ENCODE results near the gene TESK1. TPM values are rescaled to one million over a fixed set of nuclear protein-coding genes. Genes with fewer than 3 reads are reported as not detected.

The TESK1 gene
- total and polyA plus RNA-seq, 2 of the 4 experiments (the other 2 are of a cell fraction) = 3.4 to 21.0 TPM

- no peak overlapping the region for H3K27ac ChIP-seq (ENCODE audit: insufficient read depth, low read length)
- no peak overlapping the region for H2BK120ac ChIP-seq (ENCODE audit: low read depth, low read length)
- no peak overlapping the region for H3K4ac ChIP-seq (ENCODE audit: low read depth, low read length)
- H3K9me1 ChIP-seq (ENCODE audit: insufficient read depth, low read length) = peaks cover 6% of the 10 kb centered on the region; the same call in 1 of the 2 replicates
- TF ChIP-seq MAFK (IDR thresholded peaks at IDR 0.05; ENCODE audit: low read depth, low read length) = no peak
- no peak for TF ChIP-seq CEBPB (IDR thresholded peaks at IDR 0.05; ENCODE audit: low read depth, low read length)
- no peak for TF ChIP-seq RFX5 (IDR thresholded peaks at IDR 0.05; ENCODE audit: low read depth, low read length)
- TF ChIP-seq BHLHE40 (IDR thresholded peaks at IDR 0.05; ENCODE audit: low read depth, low read length) = no peak
- TF ChIP-seq FOS (IDR thresholded peaks at IDR 0.05; ENCODE audit: low read depth, low read length) = no peak
- no peak for TF ChIP-seq RAD21 (IDR thresholded peaks at IDR 0.05; ENCODE audit: low read length)
- TF ChIP-seq MXI1 (IDR thresholded peaks at IDR 0.05; ENCODE audit: borderline replicate concordance, low read depth, low read length) = no peak
- TF ChIP-seq CHD1 (IDR thresholded peaks at IDR 0.05; ENCODE audit: low read depth, low read length) = no peak
- H3K36me3 ChIP-seq (ENCODE audit: control insufficient read depth, insufficient read depth, low read length) = peaks cover 30% of the 10 kb centered on the region
- no peak overlapping the region for H4K91ac ChIP-seq (ENCODE audit: insufficient read depth, low read depth, low read length)
- no peak overlapping the region for H2AK9ac ChIP-seq (replicated peaks; ENCODE audit: low read depth, low read length, poor library complexity)
- no peak overlapping the region for H3K4me2 ChIP-seq (ENCODE audit: low read depth, low read length)
- ChIA-PET CTCF (interaction anchor here (1.1 kb wide), 1 partner anchor 35 kb away, joined by 3 read pairs; no protein-coding TSS in a partner anchor), POLR2A (ENCODE audit: unreplicated experiment) (no interaction called here)
- peaks cover 2% of the 10 kb centered on the region; the same call in 1 of the 2 replicates for H3K4me1 ChIP-seq (ENCODE audit: control insufficient read depth, insufficient read depth, low read length)
- ATAC-seq (ENCODE audit: low read depth) = no peak
- H3K79me1 ChIP-seq (ENCODE audit: low read depth in 1 of 2, low read length in 2 of 2) = peaks cover 0 to 3% of the 10 kb centered on the region in 2 experiments; a peak in 1 of 4 replicates
- no peak overlapping the region for H3K18ac ChIP-seq (ENCODE audit: low read depth, low read length)
- H4K20me1 ChIP-seq (ENCODE audit: insufficient read depth, low read length) = peaks cover 6% of the 10 kb centered on the region; the same call in 1 of the 2 replicates
- BruUV-seq (replicated peaks) = no TSS peak
- DNase-seq = no peak
- H2BK20ac ChIP-seq (ENCODE audit: low read depth, low read length) = no peak overlapping the region
- H3K9ac ChIP-seq (ENCODE audit: low read depth, low read length) = no peak overlapping the region
- no peak overlapping the region for H2AK5ac ChIP-seq (ENCODE audit: low read depth, low read length)
- intact Hi-C loops (cut with micrococcal nuclease) (no loop called here), dilution Hi-C loops (cut with HindIII; ENCODE audit: low sequenced_read_pairs, unreplicated experiment) (no loop called here), in situ Hi-C loops (cut with MboI; ENCODE audit: low sequenced_read_pairs) (no loop called here)
- H2BK15ac ChIP-seq (ENCODE audit: low read depth, low read length) = no peak overlapping the region
- no peak overlapping the region for H4K8ac ChIP-seq (ENCODE audit: low read depth in 2 of 2, low read length in 2 of 2)
- no peak overlapping the region for H3K23ac ChIP-seq (ENCODE audit: low read depth, low read length)
- H2AFZ ChIP-seq (replicated peaks; ENCODE audit: low read length, poor library complexity) = no peak overlapping the region
- H3K14ac ChIP-seq (replicated peaks; ENCODE audit: low read depth, low read length) = no peak overlapping the region
- no peak overlapping the region for H2BK5ac ChIP-seq (ENCODE audit: low read depth, low read length, poor library complexity, severe bottlenecking)
- H3K9me3 ChIP-seq (ENCODE audit: control insufficient read depth, insufficient read depth, low read length) = no peaks in the 10 kb centered on the region
- H3K27me3 ChIP-seq (ENCODE audit: control insufficient read depth, insufficient read depth, low read length) = no peaks in the 10 kb centered on the region
- WGBS, 2 experiments (ENCODE audit: extremely low coverage in 2 of 2, insufficient read length in 1 of 2) = no CpG with 5 or more reads among the region's 7 CpGs
- H3K56ac ChIP-seq (ENCODE audit: extremely low read depth, insufficient read depth, low read length) = no peak overlapping the region
- H4K5ac ChIP-seq (ENCODE audit: low read depth, low read length) = no peak overlapping the region
- no peak overlapping the region for H3K4me3 ChIP-seq (ENCODE audit: insufficient read depth, low read depth, low read length)
Measured at GRCh38 chr9:35564658-35565061, 40.4 kb upstream of the TESK1 start.

All from IMR-90 (cell line).